GM12872 (cell line): ENCODE results near the gene SEMA3F.

Experiments
- CTCF ChIP-seq: IDR thresholded peaks from 3 replicates; pipeline ENCODE4 v1.5.1; 2011; ENCODE audit warnings: low read depth, mild to moderate bottlenecking, low read length, moderate library complexity; ENCODE audit not compliant: insufficient read depth

The SEMA3F gene

GRCh38 chr3:50192689-50193141 lies 37.6 kb downstream of the SEMA3F start:
- TF ChIP-seq CTCF, result peak; percentile 96

DNA sequence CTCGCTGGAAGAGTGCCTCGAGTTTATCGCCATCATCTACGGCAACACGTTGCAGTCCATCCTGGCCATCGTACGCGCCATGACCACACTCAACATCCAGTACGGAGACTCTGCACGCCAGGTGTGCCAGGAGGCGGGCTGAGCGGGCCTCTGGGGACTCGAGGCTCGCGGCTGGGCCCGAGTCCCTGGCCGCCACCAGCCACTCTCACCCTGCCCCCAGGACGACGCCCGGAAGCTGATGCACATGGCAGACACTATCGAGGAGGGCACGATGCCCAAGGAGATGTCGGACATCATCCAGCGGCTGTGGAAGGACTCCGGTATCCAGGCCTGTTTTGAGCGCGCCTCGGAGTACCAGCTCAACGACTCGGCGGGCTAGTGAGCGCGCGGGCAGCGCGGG lies 38.2 kb downstream of the SEMA3F start:
- no peak for TF ChIP-seq CTCF

GRCh38 chr3:50193746-50194127 lies 38.6 kb downstream of the SEMA3F start:
- TF ChIP-seq CTCF, result no peak

GRCh38 chr3:50194128-50194902 lies 39.2 kb downstream of the SEMA3F start:
- peak; percentile 84 for TF ChIP-seq CTCF

DNA sequence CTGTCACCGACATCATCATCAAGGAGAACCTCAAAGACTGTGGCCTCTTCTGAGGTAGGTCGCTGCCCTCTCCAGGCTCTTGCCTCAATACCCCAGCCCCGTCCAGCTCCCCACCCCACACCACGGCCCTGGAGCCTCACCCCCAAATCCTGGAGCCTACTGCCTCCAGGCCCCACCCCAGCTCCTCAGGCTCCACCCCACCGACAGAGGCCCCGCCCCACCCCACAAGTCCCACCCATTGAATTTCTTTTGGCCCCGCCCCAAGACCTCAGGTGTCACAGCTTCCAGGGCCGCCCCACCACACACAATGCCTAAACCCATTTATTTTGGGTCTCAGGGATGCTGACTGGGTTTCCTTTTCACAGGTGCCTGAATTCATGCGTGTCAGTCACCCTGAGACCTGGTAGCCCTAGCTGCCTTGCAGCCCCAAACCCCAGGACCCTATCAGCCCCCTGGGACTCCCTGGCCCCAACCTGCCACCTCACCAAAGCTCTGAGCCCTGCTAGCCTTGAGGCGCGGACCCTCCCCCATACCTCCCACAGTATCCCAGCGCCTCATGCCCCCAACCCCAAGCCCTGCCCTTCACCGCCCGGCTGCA lies 39.9 kb downstream of the SEMA3F start:
- TF ChIP-seq CTCF, result no peak

DNA sequence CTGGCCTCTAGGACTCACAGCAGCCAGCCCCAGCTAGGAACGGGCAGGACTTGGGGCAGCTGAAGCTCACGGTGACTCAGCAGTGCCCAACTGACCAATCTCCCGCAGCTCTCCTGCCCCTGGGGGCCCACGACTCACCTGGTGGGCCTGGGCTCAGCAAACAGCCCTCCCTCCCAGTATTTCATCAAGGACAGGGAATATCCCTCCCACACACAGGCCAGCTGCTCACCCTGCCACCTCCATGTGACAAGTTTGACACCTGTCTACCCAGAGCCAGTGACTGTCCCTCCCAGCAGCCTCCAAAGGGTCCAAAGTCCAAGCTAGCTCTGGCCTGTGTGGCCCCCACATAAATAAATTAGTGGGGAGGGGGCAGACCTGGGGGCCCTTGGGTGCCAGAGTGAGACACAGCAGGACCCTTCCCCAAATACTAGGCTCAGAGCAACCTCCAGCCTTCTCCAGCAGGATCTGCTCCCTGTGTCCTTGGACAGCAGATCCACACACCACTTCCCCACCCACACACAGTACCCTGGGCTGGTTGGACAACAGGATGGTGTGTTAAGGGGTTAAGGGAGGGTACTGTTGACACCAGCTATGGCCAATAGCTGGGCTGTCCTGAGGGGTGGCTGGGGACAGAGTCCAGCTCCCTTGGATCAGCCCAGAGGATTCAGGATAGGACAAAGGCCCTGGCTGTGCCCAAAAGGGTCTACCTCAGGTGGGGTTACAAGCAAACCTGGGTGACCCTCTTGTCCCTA lies 40.6 kb downstream of the SEMA3F start:
- no peak for TF ChIP-seq CTCF

- TF ChIP-seq CTCF, result no peak
Measured at GRCh38 chr3:50196253-50196801, 41.2 kb downstream of the SEMA3F start.
